Astrocyte (in vitro differentiated cells and primary cell): Measurements from ENCODE around the gene PRKCB.

ENCODE experiments used
- CTCF ChIP-seq: IDR thresholded peaks from 2 replicates; pipeline ENCODE4 v1.5.1; 2011; ENCODE audit warnings: low read depth, mild to moderate bottlenecking, inconsistent platforms, low read length, moderate library complexity; ENCODE audit not compliant: insufficient read depth
- EZH2 ChIP-seq: IDR thresholded peaks from 2 replicates; pipeline ENCODE4 v1.6.1; 2012; ENCODE audit warnings: mild to moderate bottlenecking, low read length, inconsistent platforms; ENCODE audit not compliant: insufficient read depth

GRCh38 chr16:24009955-24010354 is 174.2 kb downstream of the PRKCB start:
- TF ChIP-seq CTCF = no peak
- no peak for TF ChIP-seq EZH2
